Measurements from ENCODE around the gene CGREF1. TPM values are rescaled to one million over a fixed set of nuclear protein-coding genes. Genes with fewer than 3 reads are reported as not detected.
"Not testable (repeated sequence)": the region's sequence is repeated elsewhere in the genome, so short reads cannot be mapped to it uniquely, and the experiment has no call there.

Gene CGREF1
- polyA plus RNA-seq, 6 donors from 2014 or later, result not detected

GRCh38 chr2:27117995-27118524 lies 868 bp downstream of the CGREF1 start:
- DNase-seq (no peak), ATAC-seq (ENCODE audit: low read depth in 2 of 2) (no peak)
- no peaks in the 10 kb centered on the region for H3K36me3 Mint-ChIP-seq
- peaks cover 2 to 13% (median 3%) of the 10 kb centered on the region in 3 donors for H3K4me1 Mint-ChIP-seq
- H3K4me3 Mint-ChIP-seq, result peak overlapping the region in 5 of 8 donors; percentile 28 to 61 (median 35)
- H3K9me3 Mint-ChIP-seq, result peaks cover 0 to 3% (median 0%) of the 10 kb centered on the region in 7 donors
- peaks cover 16 to 53% (median 35%) of the 10 kb centered on the region in 3 donors for H3K27me3 Mint-ChIP-seq
- H3K27ac Mint-ChIP-seq, result no peak overlapping the region

- no peaks in the 10 kb centered on the region for H3K36me3 Mint-ChIP-seq
- peaks cover 12 to 40% (median 18%) of the 10 kb centered on the region in 3 donors for H3K27me3 Mint-ChIP-seq
- ATAC-seq (ENCODE audit: low read depth in 2 of 2) (no peak), DNase-seq (no peak)
- peaks cover 0 to 8% (median 0%) of the 10 kb centered on the region in 3 donors for H3K4me1 Mint-ChIP-seq
- H3K27ac Mint-ChIP-seq, result no peak overlapping the region
- peak overlapping the region in 1 of 8 donors; percentile 15 for H3K4me3 Mint-ChIP-seq
- H3K9me3 Mint-ChIP-seq, result peaks cover 0 to 3% (median 0%) of the 10 kb centered on the region in 7 donors
These were observed 3.4 kb downstream of the CGREF1 start for GRCh38 chr2:27115519-27115918.

GRCh38 chr2:27111392-27112078 lies 7.4 kb downstream of the CGREF1 start:
- DNase-seq, H3K27ac Mint-ChIP-seq, H3K27me3 Mint-ChIP-seq: not testable (repeated sequence)

GRCh38 chr2:27110603-27111352 lies 8.2 kb downstream of the CGREF1 start:
- H3K27me3 Mint-ChIP-seq; H3K36me3 Mint-ChIP-seq; ATAC-seq (ENCODE audit: low read depth in 2 of 2); DNase-seq; H3K4me3 Mint-ChIP-seq; H3K4me1 Mint-ChIP-seq; H3K9me3 Mint-ChIP-seq: not testable (repeated sequence)
- H3K27ac Mint-ChIP-seq, result peak overlapping the region in 1 of 6 donors; percentile 2

More at GRCh38 chr2:27111392-27112078, 7.4 kb downstream of the CGREF1 start:
- ATAC-seq (ENCODE audit: low read depth in 2 of 2); H3K4me1 Mint-ChIP-seq; H3K4me3 Mint-ChIP-seq; H3K36me3 Mint-ChIP-seq; H3K9me3 Mint-ChIP-seq: not testable (repeated sequence)

- no peak for DNase-seq
- no peaks in the 10 kb centered on the region for H3K36me3 Mint-ChIP-seq
- ATAC-seq (ENCODE audit: low read depth in 2 of 2), result no peak
- no peak overlapping the region for H3K4me3 Mint-ChIP-seq
- H3K27me3 Mint-ChIP-seq, result peaks cover 3 to 8% (median 6%) of the 10 kb centered on the region in 3 donors
- H3K9me3 Mint-ChIP-seq, result no peaks in the 10 kb centered on the region
- H3K27ac Mint-ChIP-seq, result no peak overlapping the region
- no peaks in the 10 kb centered on the region for H3K4me1 Mint-ChIP-seq
These were observed 9.8 kb downstream of the CGREF1 start for GRCh38 chr2:27109083-27109482.

- H3K4me1 Mint-ChIP-seq, result no peaks in the 10 kb centered on the region
- peaks cover 5 to 8% (median 6%) of the 10 kb centered on the region in 3 donors for H3K27me3 Mint-ChIP-seq
- ATAC-seq (ENCODE audit: low read depth in 2 of 2) (no peak), DNase-seq (no peak)
- H3K27ac Mint-ChIP-seq, result no peak overlapping the region
- H3K4me3 Mint-ChIP-seq, result no peak overlapping the region
- no peaks in the 10 kb centered on the region for H3K9me3 Mint-ChIP-seq
- H3K36me3 Mint-ChIP-seq, result no peaks in the 10 kb centered on the region
These were observed 10.7 kb downstream of the CGREF1 start for GRCh38 chr2:27108221-27108620.

GRCh38 chr2:27105981-27106380 lies 12.9 kb downstream of the CGREF1 start:
- Mint-ChIP-seq H3K4me1 (no peaks in the 10 kb centered on the region), H3K27me3 (peaks cover 5 to 8% (median 6%) of the 10 kb centered on the region in 3 donors), H3K4me3 (no peak overlapping the region), H3K27ac (peak overlapping the region in 1 of 6 donors; percentile 14), H3K36me3 (no peaks in the 10 kb centered on the region), H3K9me3 (no peaks in the 10 kb centered on the region)
- DNase-seq, result no peak
- ATAC-seq (ENCODE audit: low read depth in 2 of 2), result no peak

- Mint-ChIP-seq H3K27me3 (peaks cover 5 to 8% (median 6%) of the 10 kb centered on the region in 3 donors), H3K4me3 (no peak overlapping the region), H3K27ac (no peak overlapping the region), H3K4me1 (no peaks in the 10 kb centered on the region), H3K36me3 (peaks cover 0 to 3% of the 10 kb centered on the region in 2 donors), H3K9me3 (no peaks in the 10 kb centered on the region)
- ATAC-seq (ENCODE audit: low read depth in 2 of 2) (no peak), DNase-seq (no peak)
These were observed 16.6 kb downstream of the CGREF1 start for GRCh38 chr2:27102329-27102728.

- no peak overlapping the region for H3K4me3 Mint-ChIP-seq
- peaks cover 14 to 17% (median 15%) of the 10 kb centered on the region in 3 donors for H3K4me1 Mint-ChIP-seq
- no peak overlapping the region for H3K27ac Mint-ChIP-seq
- peaks cover 5 to 6% (median 5%) of the 10 kb centered on the region in 3 donors for H3K27me3 Mint-ChIP-seq
- H3K36me3 Mint-ChIP-seq, result peaks cover 0 to 3% of the 10 kb centered on the region in 2 donors
- DNase-seq, result no peak
- no peaks in the 10 kb centered on the region for H3K9me3 Mint-ChIP-seq
- ATAC-seq (ENCODE audit: low read depth in 2 of 2), result no peak
These were observed 18.9 kb downstream of the CGREF1 start for GRCh38 chr2:27100036-27100435.

GRCh38 chr2:27099334-27099955 lies 19.5 kb downstream of the CGREF1 start:
- Mint-ChIP-seq H3K27ac (no peak overlapping the region), H3K36me3 (peaks cover 0 to 3% of the 10 kb centered on the region in 2 donors), H3K9me3 (no peaks in the 10 kb centered on the region), H3K27me3 (peaks cover 3 to 5% (median 4%) of the 10 kb centered on the region in 3 donors), H3K4me3 (no peak overlapping the region), H3K4me1 (peaks cover 14 to 17% (median 15%) of the 10 kb centered on the region in 3 donors)
- no peak for ATAC-seq (ENCODE audit: low read depth in 2 of 2)
- no peak for DNase-seq

- Mint-ChIP-seq H3K4me1 (peaks cover 14 to 17% (median 15%) of the 10 kb centered on the region in 3 donors), H3K9me3 (no peaks in the 10 kb centered on the region), H3K36me3 (peaks cover 0 to 3% of the 10 kb centered on the region in 2 donors), H3K27ac (no peak overlapping the region), H3K27me3 (no peaks in the 10 kb centered on the region), H3K4me3 (peak overlapping the region in 1 of 8 donors; percentile 12)
- ATAC-seq (ENCODE audit: low read depth in 2 of 2) (no peak), DNase-seq (no peak)
These were observed 21.6 kb downstream of the CGREF1 start for GRCh38 chr2:27097341-27097740.

GRCh38 chr2:27096748-27097297 lies 22.1 kb downstream of the CGREF1 start:
- DNase-seq (no peak), ATAC-seq (ENCODE audit: low read depth in 2 of 2) (no peak)
- no peaks in the 10 kb centered on the region for H3K27me3 Mint-ChIP-seq
- no peak overlapping the region for H3K27ac Mint-ChIP-seq
- H3K9me3 Mint-ChIP-seq, result no peaks in the 10 kb centered on the region
- peaks cover 0 to 3% of the 10 kb centered on the region in 2 donors for H3K36me3 Mint-ChIP-seq
- H3K4me1 Mint-ChIP-seq, result peaks cover 14 to 17% (median 15%) of the 10 kb centered on the region in 3 donors
- H3K4me3 Mint-ChIP-seq, result peak overlapping the region in 5 of 8 donors; percentile 19 to 81 (median 68)
